Ishikawa (cell line): ENCODE data around the gene ZNF429.

Experiments used
- CEBPB ChIP-seq: IDR thresholded peaks from 2 replicates; pipeline ENCODE4 v1.6.1; 2012
- CREB1 ChIP-seq: IDR thresholded peaks from 2 replicates; pipeline ENCODE4 v1.6.1; 2012; ENCODE audit warnings: low read depth
- EGR1 ChIP-seq: IDR thresholded peaks from 2 replicates; pipeline ENCODE4 v1.6.1; 2012
- EP300 ChIP-seq: IDR thresholded peaks from 2 replicates; pipeline ENCODE4 v1.6.1; 2012; ENCODE audit warnings: borderline replicate concordance
- FOXM1 ChIP-seq: IDR thresholded peaks from 2 replicates; pipeline ENCODE4 v1.6.1; 2012; ENCODE audit warnings: low read depth, borderline replicate concordance
- MAX ChIP-seq: IDR thresholded peaks from 2 replicates; pipeline ENCODE4 v1.6.1; 2012
- NFIC ChIP-seq: IDR thresholded peaks from 2 replicates; pipeline ENCODE4 v1.6.1; 2012
- RAD21 ChIP-seq: IDR thresholded peaks from 2 replicates; pipeline ENCODE4 v1.6.1; 2012; ENCODE audit warnings: low read depth
- TAF1 ChIP-seq: IDR thresholded peaks from 2 replicates; pipeline ENCODE4 v1.6.1; 2012; ENCODE audit warnings: low read depth, mild to moderate bottlenecking
- TCF12 ChIP-seq: IDR thresholded peaks from 2 replicates; pipeline ENCODE4 v1.6.1; 2012; ENCODE audit warnings: low read depth
- TEAD4 ChIP-seq: IDR thresholded peaks from 2 replicates; pipeline ENCODE4 v1.6.1; 2012
- YY1 ChIP-seq: IDR thresholded peaks from 2 replicates; pipeline ENCODE4 v1.6.1; 2012; ENCODE audit warnings: low read depth
- ZBTB7A ChIP-seq: IDR thresholded peaks from 2 replicates; pipeline ENCODE4 v1.6.1; 2012; ENCODE audit warnings: low read depth
- TF ChIP-seq, protein P1 (sequence below): IDR thresholded peaks from 2 replicates; pipeline ENCODE4 v1.6.1; 2012
- TF ChIP-seq, protein P2 (sequence below): IDR thresholded peaks from 2 replicates; pipeline ENCODE4 v1.6.1; 2012; ENCODE audit warnings: low read depth, mild to moderate bottlenecking

The ZNF429 gene

DNA sequence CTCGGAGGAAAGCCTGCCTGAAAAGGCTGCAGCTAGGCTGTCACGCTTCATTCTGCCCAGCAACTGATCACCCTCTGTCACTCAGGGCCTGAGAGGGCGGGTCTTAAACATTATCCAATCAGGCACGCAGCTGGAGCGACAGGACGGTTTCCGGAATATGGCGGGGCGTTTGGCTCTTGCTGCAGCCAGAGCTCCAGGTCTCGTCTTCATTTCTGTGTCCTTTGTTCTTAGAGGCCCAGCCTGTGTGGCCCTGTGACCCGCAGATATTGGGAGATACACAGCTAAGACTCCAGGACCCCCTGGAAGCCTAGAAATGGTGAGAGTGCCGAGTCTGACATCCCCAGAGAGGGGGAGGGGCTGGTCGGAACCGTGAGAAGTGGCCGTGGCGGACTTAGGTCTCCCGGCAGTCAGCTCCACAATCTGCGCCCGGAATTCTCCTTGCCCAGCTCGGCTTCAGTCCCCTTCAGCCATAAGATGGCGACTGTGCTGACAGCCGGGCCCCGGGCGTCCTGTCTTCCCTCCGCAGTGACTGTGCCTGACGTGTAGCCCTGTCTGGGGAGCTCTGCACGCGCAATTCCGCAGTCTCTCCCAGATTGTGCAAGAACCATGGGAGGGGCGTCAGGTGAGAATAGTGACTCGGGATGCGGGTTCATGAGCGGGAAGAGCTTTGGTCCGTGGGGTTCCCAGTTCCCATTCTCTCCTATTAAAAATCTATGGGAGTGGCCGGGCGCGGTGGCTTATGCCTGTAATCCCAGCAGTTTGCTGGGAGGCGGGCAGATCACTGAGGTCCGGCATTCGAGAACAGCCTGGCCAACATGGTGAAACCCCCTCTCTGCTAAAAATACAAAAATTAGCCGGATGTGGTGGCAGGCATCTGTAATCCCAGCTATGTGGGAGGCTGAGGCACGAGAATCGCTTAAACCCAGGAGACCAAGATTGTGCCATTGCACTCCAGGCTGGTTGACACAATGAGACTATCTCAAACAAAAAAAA, at the start of gene ZNF429:
ZNF429 (plus strand) TSS at position 144 of the 993 bp plus-strand sequence; CDS start at position 314, 170 bp downstream.
- TF ChIP-seq TEAD4 = no peak
- 0 out of 2 replicates have a peak, but pooled peaks have one; percentile 16 for TF ChIP-seq MAX
- peak; percentile 91 for TF ChIP-seq CEBPB
- TF ChIP-seq TAF1 = peak; percentile 77
- TF ChIP-seq YY1 = peak; percentile 86

GRCh38 chr19:21460686-21461085, 44.7 kb upstream of the ZNF429 start:
- TF ChIP-seq TCF12 (no peak), FOXM1 (no peak), MAX (no peak), NFIC (no peak), CREB1 (no peak), TEAD4 (no peak), ZBTB7A (no peak), CEBPB (no peak), TAF1 (no peak), EGR1 (no peak)

DNA sequence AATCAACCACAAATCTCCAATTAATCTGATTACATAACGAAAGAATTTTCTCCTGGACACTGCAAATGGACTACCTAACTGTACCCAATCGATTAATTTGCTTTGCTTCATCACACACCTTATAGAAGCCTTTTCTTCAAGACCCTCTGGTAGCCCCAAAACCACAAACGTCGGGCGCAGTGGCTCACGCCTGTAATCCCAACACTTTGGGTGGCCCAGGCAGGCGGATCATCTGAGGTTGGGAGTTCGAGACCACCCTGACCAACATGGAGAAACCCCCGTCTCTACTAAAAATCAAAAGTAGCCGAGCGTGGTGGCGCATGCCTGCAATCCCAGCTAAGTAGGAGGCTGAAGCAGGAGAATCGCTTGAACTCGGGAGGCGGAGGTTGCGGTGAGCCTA, 42.9 kb upstream of the ZNF429 start:
- TF ChIP-seq NFIC (no peak), EGR1 (no peak), CREB1 (no peak), RAD21 (no peak), EP300 (no peak), TEAD4 (no peak), TCF12 (no peak), FOXM1 (no peak), ZBTB7A (no peak), YY1 (no peak)

GRCh38 chr19:21463449-21464105, 41.8 kb upstream of the ZNF429 start:
- TF ChIP-seq FOXM1 (no peak), EGR1 (no peak), MAX (no peak), NFIC (no peak), CEBPB (no peak), CREB1 (no peak), ZBTB7A (no peak), TEAD4 (no peak), EP300 (no peak), YY1 (no peak), TAF1 (no peak), RAD21 (no peak), TCF12 (no peak)
- TF ChIP-seq, protein P1, sequence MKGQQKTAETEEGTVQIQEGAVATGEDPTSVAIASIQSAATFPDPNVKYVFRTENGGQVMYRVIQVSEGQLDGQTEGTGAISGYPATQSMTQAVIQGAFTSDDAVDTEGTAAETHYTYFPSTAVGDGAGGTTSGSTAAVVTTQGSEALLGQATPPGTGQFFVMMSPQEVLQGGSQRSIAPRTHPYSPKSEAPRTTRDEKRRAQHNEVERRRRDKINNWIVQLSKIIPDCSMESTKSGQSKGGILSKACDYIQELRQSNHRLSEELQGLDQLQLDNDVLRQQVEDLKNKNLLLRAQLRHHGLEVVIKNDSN = no peak
- TF ChIP-seq, protein P2, sequence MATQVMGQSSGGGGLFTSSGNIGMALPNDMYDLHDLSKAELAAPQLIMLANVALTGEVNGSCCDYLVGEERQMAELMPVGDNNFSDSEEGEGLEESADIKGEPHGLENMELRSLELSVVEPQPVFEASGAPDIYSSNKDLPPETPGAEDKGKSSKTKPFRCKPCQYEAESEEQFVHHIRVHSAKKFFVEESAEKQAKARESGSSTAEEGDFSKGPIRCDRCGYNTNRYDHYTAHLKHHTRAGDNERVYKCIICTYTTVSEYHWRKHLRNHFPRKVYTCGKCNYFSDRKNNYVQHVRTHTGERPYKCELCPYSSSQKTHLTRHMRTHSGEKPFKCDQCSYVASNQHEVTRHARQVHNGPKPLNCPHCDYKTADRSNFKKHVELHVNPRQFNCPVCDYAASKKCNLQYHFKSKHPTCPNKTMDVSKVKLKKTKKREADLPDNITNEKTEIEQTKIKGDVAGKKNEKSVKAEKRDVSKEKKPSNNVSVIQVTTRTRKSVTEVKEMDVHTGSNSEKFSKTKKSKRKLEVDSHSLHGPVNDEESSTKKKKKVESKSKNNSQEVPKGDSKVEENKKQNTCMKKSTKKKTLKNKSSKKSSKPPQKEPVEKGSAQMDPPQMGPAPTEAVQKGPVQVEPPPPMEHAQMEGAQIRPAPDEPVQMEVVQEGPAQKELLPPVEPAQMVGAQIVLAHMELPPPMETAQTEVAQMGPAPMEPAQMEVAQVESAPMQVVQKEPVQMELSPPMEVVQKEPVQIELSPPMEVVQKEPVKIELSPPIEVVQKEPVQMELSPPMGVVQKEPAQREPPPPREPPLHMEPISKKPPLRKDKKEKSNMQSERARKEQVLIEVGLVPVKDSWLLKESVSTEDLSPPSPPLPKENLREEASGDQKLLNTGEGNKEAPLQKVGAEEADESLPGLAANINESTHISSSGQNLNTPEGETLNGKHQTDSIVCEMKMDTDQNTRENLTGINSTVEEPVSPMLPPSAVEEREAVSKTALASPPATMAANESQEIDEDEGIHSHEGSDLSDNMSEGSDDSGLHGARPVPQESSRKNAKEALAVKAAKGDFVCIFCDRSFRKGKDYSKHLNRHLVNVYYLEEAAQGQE = no peak

- no peak for TF ChIP-seq CEBPB
- TF ChIP-seq, protein P2 = no peak
- TF ChIP-seq ZBTB7A = no peak
- no peak for TF ChIP-seq TAF1
- TF ChIP-seq YY1 = no peak
- no peak for TF ChIP-seq MAX
- TF ChIP-seq EP300 = no peak
- no peak for TF ChIP-seq CREB1
- no peak for TF ChIP-seq NFIC
- no peak for TF ChIP-seq RAD21
- no peak for TF ChIP-seq TEAD4
- no peak for TF ChIP-seq TCF12
- TF ChIP-seq, protein P1 = no peak
These were observed 38.8 kb upstream of the ZNF429 start for GRCh38 chr19:21466627-21467026.
